CD1c-positive myeloid dendritic cell (primary cell): ENCODE measurements around the gene CDH13.

Source experiments
- DNase-seq: peaks from one replicate; pipeline ENCODE4 v3.0.0-alpha.2; 2016; ENCODE audit errors: extremely low spot score

The CDH13 gene

GRCh38 chr16:82694239-82694874 lies 67.6 kb downstream of the CDH13 start:
- no peak for DNase-seq

- DNase-seq = no peak
Observed at GRCh38 chr16:82695806-82696205, 69.0 kb downstream of the CDH13 start.

- DNase-seq = no peak
Observed at GRCh38 chr16:82699260-82699659, 72.5 kb downstream of the CDH13 start.

GRCh38 chr16:82699711-82700495 lies 73.1 kb downstream of the CDH13 start:
- no peak for DNase-seq

GRCh38 chr16:82700541-82701235 lies 73.9 kb downstream of the CDH13 start:
- DNase-seq = no peak

- DNase-seq = no peak
Observed at GRCh38 chr16:82701442-82701955, 74.7 kb downstream of the CDH13 start.

- no peak for DNase-seq
Observed at GRCh38 chr16:82703161-82703560, 76.4 kb downstream of the CDH13 start.

- DNase-seq = no peak
Observed at GRCh38 chr16:82703871-82704768, 77.4 kb downstream of the CDH13 start.

- DNase-seq = no peak
Observed at GRCh38 chr16:82709987-82710386, 83.2 kb downstream of the CDH13 start.

- DNase-seq = no peak
Observed at GRCh38 chr16:82713778-82714177, 87.0 kb downstream of the CDH13 start.

- no peak for DNase-seq
Observed at GRCh38 chr16:82715160-82715559, 88.4 kb downstream of the CDH13 start.

GRCh38 chr16:82715833-82716232 lies 89.1 kb downstream of the CDH13 start:
- DNase-seq = no peak

- no peak for DNase-seq
Observed at GRCh38 chr16:82716361-82716855, 89.6 kb downstream of the CDH13 start.

GRCh38 chr16:82720414-82720813 lies 93.6 kb downstream of the CDH13 start:
- no peak for DNase-seq

- no peak for DNase-seq
Observed at GRCh38 chr16:82726306-82726705, 99.5 kb downstream of the CDH13 start.

GRCh38 chr16:82728901-82729300 lies 102.1 kb downstream of the CDH13 start:
- DNase-seq = no peak

GRCh38 chr16:82730901-82731300 lies 104.1 kb downstream of the CDH13 start:
- no peak for DNase-seq

GRCh38 chr16:82732461-82732860 lies 105.7 kb downstream of the CDH13 start:
- DNase-seq = no peak

GRCh38 chr16:82735186-82735585 lies 108.4 kb downstream of the CDH13 start:
- no peak for DNase-seq

GRCh38 chr16:82735673-82736091 lies 108.9 kb downstream of the CDH13 start:
- DNase-seq = no peak

- no peak for DNase-seq
Observed at GRCh38 chr16:82736224-82736623, 109.5 kb downstream of the CDH13 start.
